Measurements from ENCODE around the gene MROH2A.
"Not testable (repeated sequence)": the region's sequence is repeated elsewhere in the genome, so short reads cannot be mapped to it uniquely, and the experiment has no call there.

The MROH2A gene

DNA sequence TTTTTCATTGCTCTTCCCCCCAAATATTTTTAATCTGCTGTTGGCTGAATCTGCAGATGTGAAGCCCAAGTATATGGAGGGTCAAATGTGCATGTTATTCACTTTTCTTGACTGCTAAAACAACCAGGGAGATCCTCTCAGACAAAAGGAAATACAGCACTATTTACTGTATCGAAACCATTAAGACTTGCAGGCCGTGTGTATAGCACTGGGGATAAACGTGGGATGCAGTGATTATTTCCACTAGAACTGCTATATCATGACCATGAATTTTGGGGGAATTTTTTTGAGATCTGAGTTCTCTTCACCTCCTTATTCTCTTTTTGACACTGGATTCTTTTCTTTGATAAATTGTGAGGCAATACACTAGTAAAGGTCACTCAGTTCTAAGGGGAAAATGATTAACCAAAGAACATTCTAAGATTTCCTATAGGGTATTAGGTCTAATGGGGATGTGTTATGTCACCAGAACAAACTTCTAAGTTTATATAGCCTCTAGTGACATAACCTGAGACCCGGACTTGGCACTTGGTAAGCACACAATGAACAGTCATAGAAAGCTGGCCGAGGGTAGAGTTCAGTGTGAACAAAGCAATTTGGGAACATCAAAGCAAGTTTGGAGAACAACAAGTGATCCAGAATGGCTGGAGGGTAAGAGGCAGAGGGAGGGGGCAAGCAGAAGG, 32.9 kb upstream of the MROH2A start:
- in situ Hi-C loops (cut with MboI; ENCODE audit: low pct_unique_long_range_greater_than_20kb, low sequenced_read_pairs, unreplicated experiment), result no loop called here
- no peak for DNase-seq (ENCODE audit: low spot score)
- TF ChIP-seq, protein P1, sequence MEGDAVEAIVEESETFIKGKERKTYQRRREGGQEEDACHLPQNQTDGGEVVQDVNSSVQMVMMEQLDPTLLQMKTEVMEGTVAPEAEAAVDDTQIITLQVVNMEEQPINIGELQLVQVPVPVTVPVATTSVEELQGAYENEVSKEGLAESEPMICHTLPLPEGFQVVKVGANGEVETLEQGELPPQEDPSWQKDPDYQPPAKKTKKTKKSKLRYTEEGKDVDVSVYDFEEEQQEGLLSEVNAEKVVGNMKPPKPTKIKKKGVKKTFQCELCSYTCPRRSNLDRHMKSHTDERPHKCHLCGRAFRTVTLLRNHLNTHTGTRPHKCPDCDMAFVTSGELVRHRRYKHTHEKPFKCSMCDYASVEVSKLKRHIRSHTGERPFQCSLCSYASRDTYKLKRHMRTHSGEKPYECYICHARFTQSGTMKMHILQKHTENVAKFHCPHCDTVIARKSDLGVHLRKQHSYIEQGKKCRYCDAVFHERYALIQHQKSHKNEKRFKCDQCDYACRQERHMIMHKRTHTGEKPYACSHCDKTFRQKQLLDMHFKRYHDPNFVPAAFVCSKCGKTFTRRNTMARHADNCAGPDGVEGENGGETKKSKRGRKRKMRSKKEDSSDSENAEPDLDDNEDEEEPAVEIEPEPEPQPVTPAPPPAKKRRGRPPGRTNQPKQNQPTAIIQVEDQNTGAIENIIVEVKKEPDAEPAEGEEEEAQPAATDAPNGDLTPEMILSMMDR (IDR thresholded peaks at IDR 0.05; ENCODE audit: extremely low read depth, insufficient read depth, missing control alignments), result no peak

DNA sequence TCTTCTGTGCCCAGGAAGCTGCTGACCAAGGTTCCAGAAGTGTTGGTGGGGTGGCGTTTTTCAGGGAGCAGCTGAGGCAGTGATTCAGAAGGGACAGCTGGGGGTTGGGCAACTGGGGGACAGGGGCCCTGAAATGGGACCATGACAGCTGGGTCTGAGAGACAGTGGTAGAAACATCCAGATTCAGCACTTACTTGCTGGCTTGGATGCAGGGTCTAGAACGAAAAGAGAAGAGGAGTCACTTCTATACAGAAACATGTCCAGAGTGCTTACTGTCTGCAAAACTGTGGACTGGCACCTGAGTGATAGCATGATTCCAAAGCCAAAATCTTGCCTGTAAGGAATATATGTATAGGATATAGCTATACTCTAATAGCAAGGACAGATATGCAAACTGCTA, 32.3 kb upstream of the MROH2A start:
- in situ Hi-C loops (cut with MboI; ENCODE audit: low pct_unique_long_range_greater_than_20kb, low sequenced_read_pairs, unreplicated experiment); DNase-seq (ENCODE audit: low spot score): not testable (repeated sequence)

DNA sequence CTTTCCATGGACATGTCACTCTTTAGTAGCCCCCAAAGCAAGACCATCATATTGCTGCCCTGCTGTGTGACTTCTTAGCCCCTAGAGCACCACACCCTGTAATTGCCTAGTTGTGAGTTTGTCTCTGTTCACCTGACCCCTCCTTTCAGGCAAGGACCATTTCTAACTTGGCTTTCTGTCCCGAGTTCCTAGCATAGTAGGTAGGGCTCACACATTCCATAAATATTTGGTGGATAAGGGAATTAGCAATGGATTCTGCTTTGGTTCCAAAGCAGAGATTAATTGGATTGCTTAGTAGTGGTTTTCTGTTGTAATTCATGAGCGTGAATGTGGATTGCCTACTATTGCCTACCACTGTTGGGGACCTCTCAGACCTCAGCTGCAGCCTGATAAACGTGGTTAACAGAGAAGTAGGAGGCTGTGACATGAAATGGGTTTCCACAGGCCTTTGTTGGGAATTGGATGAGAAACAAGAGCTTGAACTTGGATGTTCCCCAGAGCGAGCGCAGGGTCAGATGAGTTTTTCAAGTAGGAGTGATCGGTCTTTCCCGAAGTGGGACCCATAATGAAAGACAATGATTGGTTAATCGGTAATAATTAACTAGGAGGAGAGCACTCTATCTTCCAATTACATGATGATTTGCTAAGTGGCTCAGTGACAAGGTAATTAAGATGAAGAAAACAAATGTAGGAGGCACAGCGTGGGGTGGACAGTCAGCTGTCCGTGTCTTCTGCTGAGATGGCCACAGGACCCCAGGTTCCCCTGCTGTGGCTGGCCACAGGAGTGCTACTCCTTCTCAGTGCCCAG, 31.5 kb upstream of the MROH2A start:
- in situ Hi-C loops (cut with MboI; ENCODE audit: low pct_unique_long_range_greater_than_20kb, low sequenced_read_pairs, unreplicated experiment), result no loop called here
- DNase-seq (ENCODE audit: low spot score), result no peak

GRCh38 chr2:233747283-233747544, 30.9 kb upstream of the MROH2A start:
- TF ChIP-seq, protein P1 (IDR thresholded peaks at IDR 0.05; ENCODE audit: extremely low read depth, insufficient read depth, missing control alignments), result no peak
- in situ Hi-C loops (cut with MboI; ENCODE audit: low pct_unique_long_range_greater_than_20kb, low sequenced_read_pairs, unreplicated experiment), result no loop called here

More for the DNA sequence above, 31.5 kb upstream of the MROH2A start:
- TF ChIP-seq, protein P1 (IDR thresholded peaks at IDR 0.05; ENCODE audit: extremely low read depth, insufficient read depth, missing control alignments), result no peak

DNA sequence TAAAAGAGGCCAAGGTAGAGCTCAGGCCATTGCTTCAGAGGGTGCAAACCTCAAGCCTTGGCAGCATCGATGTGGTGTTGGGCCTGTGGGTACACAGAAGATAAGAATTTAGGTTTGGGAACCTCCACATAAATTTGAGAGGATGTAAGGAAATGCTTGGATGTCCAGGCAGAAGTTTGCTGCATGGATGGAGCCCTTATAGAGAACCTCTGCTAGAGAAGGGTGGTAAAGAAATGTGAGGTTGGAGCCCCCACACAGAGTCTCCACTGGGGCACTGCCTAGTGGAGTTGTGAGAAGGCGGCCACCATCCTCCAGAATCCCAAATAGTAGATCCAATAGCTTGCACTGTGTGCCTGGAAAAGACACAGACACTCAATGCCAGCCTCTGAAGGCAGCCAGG, 27.4 kb upstream of the MROH2A start:
- DNase-seq (ENCODE audit: low spot score); in situ Hi-C loops (cut with MboI; ENCODE audit: low pct_unique_long_range_greater_than_20kb, low sequenced_read_pairs, unreplicated experiment): not testable (repeated sequence)

More at GRCh38 chr2:233747283-233747544, 30.9 kb upstream of the MROH2A start:
- no peak for DNase-seq (ENCODE audit: low spot score)

- DNase-seq (ENCODE audit: low spot score); in situ Hi-C loops (cut with MboI; ENCODE audit: low pct_unique_long_range_greater_than_20kb, low sequenced_read_pairs, unreplicated experiment): not testable (repeated sequence)
These were observed 26.7 kb upstream of the MROH2A start for GRCh38 chr2:233751212-233752009.

- in situ Hi-C loops (cut with MboI; ENCODE audit: low pct_unique_long_range_greater_than_20kb, low sequenced_read_pairs, unreplicated experiment), result no loop called here
- no peak for DNase-seq (ENCODE audit: low spot score)
- TF ChIP-seq, protein P1 (IDR thresholded peaks at IDR 0.05; ENCODE audit: extremely low read depth, insufficient read depth, missing control alignments), result no peak
These were observed 23.1 kb upstream of the MROH2A start for GRCh38 chr2:233754872-233755611.

All from GM13977 (cell line).